ENCODE measurements around the gene SCAI.

DNA sequence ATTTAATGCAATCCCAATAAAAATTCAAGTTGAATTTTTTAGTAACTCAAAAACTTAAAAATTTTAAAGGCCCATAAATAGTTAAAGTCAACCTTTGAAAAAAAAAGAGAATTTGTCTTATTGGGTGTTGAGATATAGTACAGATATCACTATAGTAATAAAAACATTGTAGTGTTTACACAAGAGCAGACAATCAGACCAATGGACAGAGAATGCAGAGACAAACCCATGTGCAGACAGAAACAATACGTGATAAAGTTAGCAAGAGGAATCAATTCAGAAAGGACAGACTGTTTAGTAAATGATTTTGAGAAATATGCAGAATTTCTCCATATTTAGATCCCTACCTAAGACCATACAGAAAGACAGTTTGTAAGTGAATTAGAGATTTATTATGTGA is 236.4 kb downstream of the SCAI start:
- TF ChIP-seq, protein P1, sequence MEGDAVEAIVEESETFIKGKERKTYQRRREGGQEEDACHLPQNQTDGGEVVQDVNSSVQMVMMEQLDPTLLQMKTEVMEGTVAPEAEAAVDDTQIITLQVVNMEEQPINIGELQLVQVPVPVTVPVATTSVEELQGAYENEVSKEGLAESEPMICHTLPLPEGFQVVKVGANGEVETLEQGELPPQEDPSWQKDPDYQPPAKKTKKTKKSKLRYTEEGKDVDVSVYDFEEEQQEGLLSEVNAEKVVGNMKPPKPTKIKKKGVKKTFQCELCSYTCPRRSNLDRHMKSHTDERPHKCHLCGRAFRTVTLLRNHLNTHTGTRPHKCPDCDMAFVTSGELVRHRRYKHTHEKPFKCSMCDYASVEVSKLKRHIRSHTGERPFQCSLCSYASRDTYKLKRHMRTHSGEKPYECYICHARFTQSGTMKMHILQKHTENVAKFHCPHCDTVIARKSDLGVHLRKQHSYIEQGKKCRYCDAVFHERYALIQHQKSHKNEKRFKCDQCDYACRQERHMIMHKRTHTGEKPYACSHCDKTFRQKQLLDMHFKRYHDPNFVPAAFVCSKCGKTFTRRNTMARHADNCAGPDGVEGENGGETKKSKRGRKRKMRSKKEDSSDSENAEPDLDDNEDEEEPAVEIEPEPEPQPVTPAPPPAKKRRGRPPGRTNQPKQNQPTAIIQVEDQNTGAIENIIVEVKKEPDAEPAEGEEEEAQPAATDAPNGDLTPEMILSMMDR (IDR thresholded peaks at IDR 0.05), result no peak
- TF ChIP-seq POLR2A (IDR thresholded peaks at IDR 0.05), result no peak
